Measurements from ENCODE around the gene CPT1B. TPM values are rescaled to one million over a fixed set of nuclear protein-coding genes. Genes with fewer than 3 reads are reported as not detected.
A peak's percentile ranks its signal among the peaks of the same experiment; 100 is the strongest.

CPT1B gene
- total and polyA plus RNA-seq, 10 of the 15 experiments (the other 5 are each of a cell fraction or from before 2014, with no cell fraction given): 3.5 to 54.0 (median 21.7) TPM

GRCh38 chr22:50526108-50526833, 52.0 kb downstream of the CPT1B start:
- Histone ChIP-seq H3K36me3 (ENCODE audit: control insufficient read depth in 2 of 2, insufficient read depth in 2 of 2, low read length in 1 of 2) (peaks cover 5 to 25% of the 10 kb centered on the region in 2 experiments; a peak in 3 of 4 replicates), H3K9ac (ENCODE audit: control insufficient read depth, insufficient read depth, low read length) (peak overlapping the region; percentile 94), H3K9me3 (replicated peaks; ENCODE audit: control insufficient read depth, insufficient read depth, low read length) (no peaks in the 10 kb centered on the region), H4K20me1 (ENCODE audit: control insufficient read depth, insufficient read depth) (no peaks in the 10 kb centered on the region), H3K79me2 (ENCODE audit: control insufficient read depth, insufficient read depth, low read length) (peaks cover 61% of the 10 kb centered on the region), H2AFZ (ENCODE audit: control insufficient read depth, low read depth, low read length) (peak overlapping the region; percentile 55), H3K27me3 (replicated peaks in 1 of 2; ENCODE audit: control insufficient read depth in 2 of 2, insufficient read depth in 2 of 2, low read length in 1 of 2) (no peaks in the 10 kb centered on the region), H3K4me3 (peak overlapping the region; percentile 74), H3K4me1 (ENCODE audit: control insufficient read depth, insufficient read depth, low read length) (peaks cover 16% of the 10 kb centered on the region), H3K4me2 (ENCODE audit: control insufficient read depth, insufficient read depth) (peak overlapping the region; percentile 99), H3K27ac (ENCODE audit: control insufficient read depth, insufficient read depth) (peak overlapping the region; percentile 94)
- WGBS (ENCODE audit: insufficient coverage, insufficient replicate concordance, low lambda C conversion rate, missing lambda C conversion rate): 1% methylated on average over 64 of the region's 77 CpGs
- POLR2A ChIA-PET: interaction anchor here (0.5 to 6.5 kb wide), 16 partner anchors 11 to 194 kb away, joined by 3 to 232 read pairs (median 9); partner anchors contain the start of genes KLHDC7B, LMF2, NCAPH2 and SYCE3
- in situ Hi-C loops (cut with MboI) (loop anchor here (5.0 kb wide), 1 partner anchor 96 kb away; no protein-coding TSS in a partner anchor), intact Hi-C loops (cut with micrococcal nuclease; ENCODE audit: unreplicated experiment) (loop anchor here (5.0 kb wide), 2 partner anchors 36 to 56 kb away; partner anchors contain the start of genes CHKB and SYCE3)
- CTCF ChIA-PET: interaction anchor here (0.7 to 3.5 kb wide), 29 partner anchors 9 to 533 kb away, joined by 3 to 38 read pairs (median 5); partner anchors contain the start of genes ARSA, KLHDC7B, LMF2 and NCAPH2
- ATAC-seq (peak; percentile 34), DNase-seq (ENCODE audit: low read depth, low spot score) (no peak), FAIRE-seq (no peak)
- SMC1A ChIA-PET (ENCODE audit: uncharacterized antibody, unreplicated experiment): interaction anchor here (0.7 to 5.8 kb wide), 17 partner anchors 9 to 275 kb away, joined by 3 to 58 read pairs (median 6); partner anchors contain the start of genes CHKB, HDAC10, LMF2 and NCAPH2
- RAD21 ChIA-PET (ENCODE audit: unreplicated experiment): interaction anchor here (0.6 to 6.3 kb wide), 22 partner anchors 9 to 285 kb away, joined by 3 to 106 read pairs (median 6); partner anchors contain the start of genes CHKB, LMF2, NCAPH2 and SYCE3
- no TSS peak for BruUV-seq (replicated peaks)
- TF ChIP-seq LARP7 (IDR thresholded peaks at IDR 0.05): peak; percentile 75
- TF ChIP-seq EGR1 (IDR thresholded peaks at IDR 0.05; ENCODE audit: borderline replicate concordance in 1 of 2, low read depth in 2 of 2, low read length in 2 of 2): peak in 1 of 2 experiments; percentile 83; a peak in 2 of 3 replicates
- TF ChIP-seq IRF5 (IDR thresholded peaks at IDR 0.05; ENCODE audit: borderline replicate concordance): no peak
- TF ChIP-seq RAD21 (IDR thresholded peaks at IDR 0.05; ENCODE audit: insufficient read depth, low read depth, low read length): peak; percentile 30; the same call in 1 of the 2 replicates
- TF ChIP-seq, protein P1, sequence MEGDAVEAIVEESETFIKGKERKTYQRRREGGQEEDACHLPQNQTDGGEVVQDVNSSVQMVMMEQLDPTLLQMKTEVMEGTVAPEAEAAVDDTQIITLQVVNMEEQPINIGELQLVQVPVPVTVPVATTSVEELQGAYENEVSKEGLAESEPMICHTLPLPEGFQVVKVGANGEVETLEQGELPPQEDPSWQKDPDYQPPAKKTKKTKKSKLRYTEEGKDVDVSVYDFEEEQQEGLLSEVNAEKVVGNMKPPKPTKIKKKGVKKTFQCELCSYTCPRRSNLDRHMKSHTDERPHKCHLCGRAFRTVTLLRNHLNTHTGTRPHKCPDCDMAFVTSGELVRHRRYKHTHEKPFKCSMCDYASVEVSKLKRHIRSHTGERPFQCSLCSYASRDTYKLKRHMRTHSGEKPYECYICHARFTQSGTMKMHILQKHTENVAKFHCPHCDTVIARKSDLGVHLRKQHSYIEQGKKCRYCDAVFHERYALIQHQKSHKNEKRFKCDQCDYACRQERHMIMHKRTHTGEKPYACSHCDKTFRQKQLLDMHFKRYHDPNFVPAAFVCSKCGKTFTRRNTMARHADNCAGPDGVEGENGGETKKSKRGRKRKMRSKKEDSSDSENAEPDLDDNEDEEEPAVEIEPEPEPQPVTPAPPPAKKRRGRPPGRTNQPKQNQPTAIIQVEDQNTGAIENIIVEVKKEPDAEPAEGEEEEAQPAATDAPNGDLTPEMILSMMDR (IDR thresholded peaks at IDR 0.05 in 2 of 3, conservative IDR thresholded peaks at IDR 0.05 in 1 of 3; ENCODE audit: control insufficient read depth in 2 of 3, extremely low read depth in 1 of 3, insufficient read depth in 1 of 3, low read depth in 3 of 3, low read length in 3 of 3): peak; percentile 57 to 60 (median 58); a peak in 5 of 6 replicates
- peak; percentile 98 for TF ChIP-seq GATAD2B (conservative IDR thresholded peaks at IDR 0.05; ENCODE audit: low read depth)
- TF ChIP-seq NBN (IDR thresholded peaks at IDR 0.05): peak; percentile 59
- peak; percentile 92 for TF ChIP-seq DPF2 (IDR thresholded peaks at IDR 0.05)
- no peak for TF ChIP-seq HDAC2 (IDR thresholded peaks at IDR 0.05)
- TF ChIP-seq, protein P2, sequence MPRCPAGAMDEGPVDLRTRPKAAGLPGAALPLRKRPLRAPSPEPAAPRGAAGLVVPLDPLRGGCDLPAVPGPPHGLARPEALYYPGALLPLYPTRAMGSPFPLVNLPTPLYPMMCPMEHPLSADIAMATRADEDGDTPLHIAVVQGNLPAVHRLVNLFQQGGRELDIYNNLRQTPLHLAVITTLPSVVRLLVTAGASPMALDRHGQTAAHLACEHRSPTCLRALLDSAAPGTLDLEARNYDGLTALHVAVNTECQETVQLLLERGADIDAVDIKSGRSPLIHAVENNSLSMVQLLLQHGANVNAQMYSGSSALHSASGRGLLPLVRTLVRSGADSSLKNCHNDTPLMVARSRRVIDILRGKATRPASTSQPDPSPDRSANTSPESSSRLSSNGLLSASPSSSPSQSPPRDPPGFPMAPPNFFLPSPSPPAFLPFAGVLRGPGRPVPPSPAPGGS (IDR thresholded peaks at IDR 0.05; ENCODE audit: borderline replicate concordance, insufficient read depth, low read depth, low read length, poor library complexity, severe bottlenecking): peak; percentile 68
- TF ChIP-seq, protein P3, sequence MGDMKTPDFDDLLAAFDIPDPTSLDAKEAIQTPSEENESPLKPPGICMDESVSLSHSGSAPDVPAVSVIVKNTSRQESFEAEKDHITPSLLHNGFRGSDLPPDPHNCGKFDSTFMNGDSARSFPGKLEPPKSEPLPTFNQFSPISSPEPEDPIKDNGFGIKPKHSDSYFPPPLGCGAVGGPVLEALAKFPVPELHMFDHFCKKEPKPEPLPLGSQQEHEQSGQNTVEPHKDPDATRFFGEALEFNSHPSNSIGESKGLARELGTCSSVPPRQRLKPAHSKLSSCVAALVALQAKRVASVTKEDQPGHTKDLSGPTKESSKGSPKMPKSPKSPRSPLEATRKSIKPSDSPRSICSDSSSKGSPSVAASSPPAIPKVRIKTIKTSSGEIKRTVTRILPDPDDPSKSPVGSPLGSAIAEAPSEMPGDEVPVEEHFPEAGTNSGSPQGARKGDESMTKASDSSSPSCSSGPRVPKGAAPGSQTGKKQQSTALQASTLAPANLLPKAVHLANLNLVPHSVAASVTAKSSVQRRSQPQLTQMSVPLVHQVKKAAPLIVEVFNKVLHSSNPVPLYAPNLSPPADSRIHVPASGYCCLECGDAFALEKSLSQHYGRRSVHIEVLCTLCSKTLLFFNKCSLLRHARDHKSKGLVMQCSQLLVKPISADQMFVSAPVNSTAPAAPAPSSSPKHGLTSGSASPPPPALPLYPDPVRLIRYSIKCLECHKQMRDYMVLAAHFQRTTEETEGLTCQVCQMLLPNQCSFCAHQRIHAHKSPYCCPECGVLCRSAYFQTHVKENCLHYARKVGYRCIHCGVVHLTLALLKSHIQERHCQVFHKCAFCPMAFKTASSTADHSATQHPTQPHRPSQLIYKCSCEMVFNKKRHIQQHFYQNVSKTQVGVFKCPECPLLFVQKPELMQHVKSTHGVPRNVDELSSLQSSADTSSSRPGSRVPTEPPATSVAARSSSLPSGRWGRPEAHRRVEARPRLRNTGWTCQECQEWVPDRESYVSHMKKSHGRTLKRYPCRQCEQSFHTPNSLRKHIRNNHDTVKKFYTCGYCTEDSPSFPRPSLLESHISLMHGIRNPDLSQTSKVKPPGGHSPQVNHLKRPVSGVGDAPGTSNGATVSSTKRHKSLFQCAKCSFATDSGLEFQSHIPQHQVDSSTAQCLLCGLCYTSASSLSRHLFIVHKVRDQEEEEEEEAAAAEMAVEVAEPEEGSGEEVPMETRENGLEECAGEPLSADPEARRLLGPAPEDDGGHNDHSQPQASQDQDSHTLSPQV (IDR thresholded peaks at IDR 0.05): peak; percentile 87
